Spleen (tissue), 7 donors: ENCODE measurements around the gene MED23.

Experiments
- CTCF ChIP-seq, 11 experiments: fragments of 200-600 bp in 7 of 11; fragments of 450-650 bp in 4 of 11; sonication (generic) in 4 of 11; IDR thresholded peaks in 8 of 11; conservative IDR thresholded peaks in 3 of 11; 1 replicate in 7 of 11; 2 replicates in 4 of 11; pipeline versions ENCODE4 v1.4.0 to v1.8.0; 2016 to 2021; ENCODE audit warnings: antibody characterized with exemption in 11 of 11, inconsistent platforms in 4 of 11, mild to moderate bottlenecking in 1 of 11
- POLR2A ChIP-seq, 3 donors: fragments of 450-650 bp; IDR thresholded peaks; one replicate each; pipeline ENCODE4 v1.5.1; 2017; ENCODE audit warnings: antibody characterized with exemption in 3 of 3, mild to moderate bottlenecking in 1 of 3
- POLR2AphosphoS5 ChIP-seq, 3 donors: sonication (generic); formaldehyde crosslinking; IDR thresholded peaks; one replicate each; pipeline ENCODE4 v1.5.1; 2017; ENCODE audit warnings: antibody characterized with exemption in 3 of 3
- donor health status: DM: no; HTN: no; CAD: no; lungs with moderate emphysema.
- donor health status: DM: no; HTN: no; CAD: no.
- donor health status: DM: no; HTN: no; CAD: no.

GRCh38 chr6:131552572-131552971 lies 75.5 kb downstream of the MED23 start:
- TF ChIP-seq CTCF (IDR thresholded peaks at IDR 0.05 in 8 of 11, conservative IDR thresholded peaks at IDR 0.05 in 3 of 11) (no peak), POLR2A (IDR thresholded peaks at IDR 0.05) (no peak), POLR2AphosphoS5 (IDR thresholded peaks at IDR 0.05) (no peak)
